ENCODE results near the gene RBM18. TPM values are rescaled to one million over a fixed set of nuclear protein-coding genes. Genes with fewer than 3 reads are reported as not detected.
A peak's percentile ranks its signal among the peaks of the same experiment; 100 is the strongest.

RBM18 gene
- total RNA-seq, 4 donors from 2014 or later = 0.80 to 9.7 (median 4.6) TPM

DNA sequence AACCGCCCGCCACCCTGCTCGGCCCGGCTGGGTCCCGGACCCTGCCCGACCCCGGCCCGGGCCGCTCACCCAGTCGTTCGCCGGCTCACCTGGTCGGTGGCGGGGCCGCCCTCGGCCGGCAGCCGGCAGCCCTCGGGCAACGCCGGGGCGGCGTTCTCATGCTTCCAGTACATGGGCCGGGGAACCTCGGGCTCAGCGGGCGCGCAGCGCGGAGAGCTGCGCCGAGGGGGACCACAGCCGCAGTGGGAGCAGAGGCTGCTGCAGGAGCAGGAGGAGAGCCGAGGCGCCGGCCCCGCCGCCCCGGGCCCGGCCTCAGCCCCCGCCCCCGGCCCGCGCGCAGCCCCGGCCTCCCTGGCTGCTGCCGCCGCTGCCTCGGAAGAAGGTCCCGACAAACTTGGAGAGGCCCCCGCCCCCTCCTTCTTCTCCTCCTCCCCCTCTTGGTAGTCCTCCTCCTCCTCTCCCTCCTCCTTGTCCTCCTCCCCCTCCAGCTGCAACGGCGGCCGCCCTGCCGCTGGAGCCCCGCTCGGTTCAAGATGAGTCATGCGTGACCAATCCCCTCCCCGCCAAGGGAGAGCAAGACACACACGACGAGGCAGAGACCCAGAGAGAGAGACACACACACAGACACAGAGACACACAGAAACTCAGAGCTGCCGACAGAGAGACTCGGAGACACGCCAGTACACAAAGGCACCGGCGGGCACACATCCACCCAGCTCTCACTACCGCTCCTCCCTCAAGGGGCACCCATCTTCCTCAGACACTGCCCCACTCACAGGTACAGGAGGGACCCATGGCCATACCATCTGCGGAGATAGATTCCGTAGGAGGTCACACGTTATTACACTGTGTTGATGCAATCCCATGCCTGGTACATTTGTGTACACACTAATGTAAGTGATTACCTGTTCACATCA, 35.8 kb downstream of the RBM18 start, which contains the start of gene LHX6:
LHX6 (minus strand) TSS at position 390 of the 917 bp plus-strand sequence; CDS start at position 173, 217 bp downstream.
- in situ Hi-C loops (cut with MboI; ENCODE audit: low pct_ligation_motif_present in 1 of 4, low pct_unique_long_range_greater_than_20kb in 1 of 4, low sequenced_read_pairs in 3 of 4) (no loop called here), intact Hi-C loops (cut with DNase I; ENCODE audit: low total_unique reads) (no loop called here)
- 12% methylated on average over 38 of the region's 70 CpGs; no CpG with 5 or more reads in 1 of the 2 donors for WGBS, 2 donors (ENCODE audit: low coverage in 1 of 2)
- Histone ChIP-seq H3K4me1 (peaks cover 10 to 31% (median 18%) of the 10 kb centered on the region in 4 donors), H3K36me3 (no peaks in the 10 kb centered on the region), H3K4me3 (peak within 1 kb of the TSS in 3 of 4 donors; percentile 13 to 49 (median 28)), H3K27me3 (peaks cover 93% of the 10 kb centered on the region), H3K9me3 (no peaks in the 10 kb centered on the region), H3K27ac (no peak within 1 kb of the TSS)
- no peak for DNase-seq
- TF ChIP-seq EP300 (IDR thresholded peaks at IDR 0.05; ENCODE audit: low read depth) = no peak

DNA sequence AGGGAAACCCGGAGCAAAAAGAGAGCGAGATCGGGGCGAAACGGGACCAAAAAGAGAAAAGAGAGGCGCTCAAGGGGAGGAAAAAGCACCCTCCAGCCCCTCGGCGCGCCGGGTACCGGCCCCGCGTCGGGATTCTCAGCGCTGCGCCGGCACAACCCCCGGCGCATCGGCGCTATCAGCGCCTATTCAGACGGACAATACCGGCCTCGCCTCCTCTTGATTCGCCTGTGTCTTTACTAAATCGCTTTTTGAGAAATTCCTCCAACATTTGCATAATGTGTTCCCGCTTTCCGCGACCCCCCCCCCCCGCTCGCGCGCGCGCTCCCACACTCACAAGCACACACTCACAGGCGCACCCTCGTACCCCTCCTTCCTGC, 36.5 kb downstream of the RBM18 start:
- no peak for DNase-seq

DNA sequence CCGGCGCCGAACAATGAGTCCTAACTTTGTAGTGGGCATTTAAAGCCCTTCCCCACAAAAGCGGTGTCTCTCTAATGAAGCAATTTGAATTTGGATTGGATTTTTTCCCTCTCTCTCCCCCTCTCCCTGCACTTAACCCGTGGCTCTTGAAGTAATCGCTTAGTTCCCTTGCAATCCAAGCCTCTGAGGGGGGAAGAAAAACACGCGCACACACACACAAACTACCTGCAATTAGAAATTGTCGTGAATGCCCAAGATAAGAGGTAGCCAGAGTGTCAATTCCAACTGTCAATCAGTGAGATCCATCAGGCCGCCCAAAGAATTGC, 37.1 kb downstream of the RBM18 start:
- peaks cover 100% of the 10 kb centered on the region for H3K27me3 ChIP-seq
- H3K9me3 ChIP-seq = no peaks in the 10 kb centered on the region
- peaks cover 10 to 31% (median 18%) of the 10 kb centered on the region in 4 donors for H3K4me1 ChIP-seq
- TF ChIP-seq POLR2AphosphoS5 (IDR thresholded peaks at IDR 0.05) = no peak
- no peak for TF ChIP-seq EP300 (IDR thresholded peaks at IDR 0.05; ENCODE audit: low read depth)
- no peak for TF ChIP-seq POLR2A (IDR thresholded peaks at IDR 0.05)
- TF ChIP-seq, protein P1, sequence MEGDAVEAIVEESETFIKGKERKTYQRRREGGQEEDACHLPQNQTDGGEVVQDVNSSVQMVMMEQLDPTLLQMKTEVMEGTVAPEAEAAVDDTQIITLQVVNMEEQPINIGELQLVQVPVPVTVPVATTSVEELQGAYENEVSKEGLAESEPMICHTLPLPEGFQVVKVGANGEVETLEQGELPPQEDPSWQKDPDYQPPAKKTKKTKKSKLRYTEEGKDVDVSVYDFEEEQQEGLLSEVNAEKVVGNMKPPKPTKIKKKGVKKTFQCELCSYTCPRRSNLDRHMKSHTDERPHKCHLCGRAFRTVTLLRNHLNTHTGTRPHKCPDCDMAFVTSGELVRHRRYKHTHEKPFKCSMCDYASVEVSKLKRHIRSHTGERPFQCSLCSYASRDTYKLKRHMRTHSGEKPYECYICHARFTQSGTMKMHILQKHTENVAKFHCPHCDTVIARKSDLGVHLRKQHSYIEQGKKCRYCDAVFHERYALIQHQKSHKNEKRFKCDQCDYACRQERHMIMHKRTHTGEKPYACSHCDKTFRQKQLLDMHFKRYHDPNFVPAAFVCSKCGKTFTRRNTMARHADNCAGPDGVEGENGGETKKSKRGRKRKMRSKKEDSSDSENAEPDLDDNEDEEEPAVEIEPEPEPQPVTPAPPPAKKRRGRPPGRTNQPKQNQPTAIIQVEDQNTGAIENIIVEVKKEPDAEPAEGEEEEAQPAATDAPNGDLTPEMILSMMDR (IDR thresholded peaks at IDR 0.05) = no peak
- peak overlapping the region in 1 of 4 donors; percentile 49 for H3K4me3 ChIP-seq
- 0 to 32% methylated on average over 2 to 10 of the region's 10 CpGs for WGBS, 2 donors (ENCODE audit: low coverage in 1 of 2)
- in situ Hi-C loops (cut with MboI; ENCODE audit: low pct_ligation_motif_present in 1 of 4, low pct_unique_long_range_greater_than_20kb in 1 of 4, low sequenced_read_pairs in 3 of 4) = no loop called here
- intact Hi-C loops (cut with DNase I; ENCODE audit: low total_unique reads) = no loop called here
- DNase-seq = no peak
- no peak overlapping the region for H3K27ac ChIP-seq
- no peaks in the 10 kb centered on the region for H3K36me3 ChIP-seq

More for the DNA sequence above, 36.5 kb downstream of the RBM18 start:
- Histone ChIP-seq H3K4me3 (peak overlapping the region in 3 of 4 donors; percentile 13 to 49 (median 28)), H3K27ac (no peak overlapping the region), H3K36me3 (no peaks in the 10 kb centered on the region), H3K27me3 (peaks cover 97% of the 10 kb centered on the region), H3K9me3 (no peaks in the 10 kb centered on the region), H3K4me1 (peaks cover 10 to 31% (median 18%) of the 10 kb centered on the region in 4 donors)
- 4% methylated on average over 30 of the region's 38 CpGs; no CpG with 5 or more reads in 1 of the 2 donors for WGBS, 2 donors (ENCODE audit: low coverage in 1 of 2)
- in situ Hi-C loops (cut with MboI; ENCODE audit: low pct_ligation_motif_present in 1 of 4, low pct_unique_long_range_greater_than_20kb in 1 of 4, low sequenced_read_pairs in 3 of 4) (no loop called here), intact Hi-C loops (cut with DNase I; ENCODE audit: low total_unique reads) (no loop called here)
- TF ChIP-seq, protein P1 (IDR thresholded peaks at IDR 0.05) = no peak
- TF ChIP-seq POLR2A (IDR thresholded peaks at IDR 0.05) = no peak
- TF ChIP-seq EP300 (IDR thresholded peaks at IDR 0.05; ENCODE audit: low read depth) = no peak
- no peak for TF ChIP-seq POLR2AphosphoS5 (IDR thresholded peaks at IDR 0.05)

DNA sequence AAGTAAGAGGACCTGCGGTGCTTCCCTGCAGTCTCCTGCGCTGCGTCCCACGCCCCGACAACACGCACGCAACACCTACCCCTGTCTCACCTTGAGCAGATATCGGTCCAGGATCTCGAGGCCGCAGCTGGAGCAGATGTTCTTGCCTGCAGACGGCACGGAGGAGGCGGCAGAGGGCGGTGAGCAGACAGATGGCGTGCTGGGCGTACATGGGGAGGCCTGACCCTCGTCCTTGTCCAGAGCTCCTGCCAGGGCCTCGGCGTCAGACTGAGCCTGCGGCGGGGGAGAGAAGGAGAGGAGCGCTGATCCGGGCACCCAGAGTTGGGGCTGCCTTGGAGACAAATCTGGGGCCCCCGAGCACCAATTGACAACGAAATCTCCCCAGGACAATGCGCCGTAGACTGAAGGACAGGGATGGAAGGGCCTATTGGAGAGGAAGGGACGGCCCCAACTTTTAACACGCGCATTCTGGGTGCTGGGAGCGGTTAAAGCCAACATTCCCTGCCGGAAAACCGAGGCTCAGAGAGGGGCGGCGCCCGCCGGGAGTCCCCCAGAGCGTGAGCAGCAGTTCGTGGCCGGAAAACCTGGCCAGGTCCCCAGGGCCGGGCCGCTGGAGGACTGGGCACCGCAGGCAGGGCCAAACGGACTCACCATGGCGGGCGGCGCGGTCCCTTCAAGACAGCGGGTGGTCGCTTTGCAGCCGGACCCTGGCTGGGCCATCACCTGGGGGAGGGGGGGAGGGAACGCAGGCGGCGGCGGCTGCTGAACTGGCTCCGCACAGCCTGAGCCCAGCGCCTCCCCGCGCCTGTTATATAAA, 37.7 kb downstream of the RBM18 start:
- intact Hi-C loops (cut with DNase I; ENCODE audit: low total_unique reads) (no loop called here), in situ Hi-C loops (cut with MboI; ENCODE audit: low pct_ligation_motif_present in 1 of 4, low pct_unique_long_range_greater_than_20kb in 1 of 4, low sequenced_read_pairs in 3 of 4) (no loop called here)
- DNase-seq = no peak
- H3K4me3 ChIP-seq = no peak overlapping the region
- peaks cover 10 to 31% (median 18%) of the 10 kb centered on the region in 4 donors for H3K4me1 ChIP-seq
- peaks cover 100% of the 10 kb centered on the region for H3K27me3 ChIP-seq
- WGBS, 2 donors (ENCODE audit: low coverage in 1 of 2) = 4 to 42% methylated on average over 5 to 46 of the region's 59 CpGs
- H3K9me3 ChIP-seq = no peaks in the 10 kb centered on the region
- TF ChIP-seq POLR2AphosphoS5 (IDR thresholded peaks at IDR 0.05) (no peak), EP300 (IDR thresholded peaks at IDR 0.05; ENCODE audit: low read depth) (no peak), POLR2A (IDR thresholded peaks at IDR 0.05) (no peak)
- TF ChIP-seq, protein P1 (IDR thresholded peaks at IDR 0.05) = no peak
- no peaks in the 10 kb centered on the region for H3K36me3 ChIP-seq
- H3K27ac ChIP-seq = no peak overlapping the region
